ENCODE measurements around the gene NLGN1.
"Not testable (repeated sequence)": the region's sequence is repeated elsewhere in the genome, so short reads cannot be mapped to it uniquely, and the experiment has no call there.

NLGN1 gene

GRCh38 chr3:174168538-174169254 is 771.2 kb downstream of the NLGN1 start:
- no peak for DNase-seq (ENCODE audit: low read depth)

GRCh38 chr3:174169736-174170135 is 772.2 kb downstream of the NLGN1 start:
- no peak for DNase-seq (ENCODE audit: low read depth)

- DNase-seq (ENCODE audit: low read depth) = no peak
Measured at GRCh38 chr3:174170248-174170647, 772.7 kb downstream of the NLGN1 start.

- no peak for DNase-seq (ENCODE audit: low read depth)
Measured at GRCh38 chr3:174186377-174186989, 788.9 kb downstream of the NLGN1 start.

GRCh38 chr3:174191380-174191779 is 793.8 kb downstream of the NLGN1 start:
- DNase-seq (ENCODE audit: low read depth) = no peak

DNA sequence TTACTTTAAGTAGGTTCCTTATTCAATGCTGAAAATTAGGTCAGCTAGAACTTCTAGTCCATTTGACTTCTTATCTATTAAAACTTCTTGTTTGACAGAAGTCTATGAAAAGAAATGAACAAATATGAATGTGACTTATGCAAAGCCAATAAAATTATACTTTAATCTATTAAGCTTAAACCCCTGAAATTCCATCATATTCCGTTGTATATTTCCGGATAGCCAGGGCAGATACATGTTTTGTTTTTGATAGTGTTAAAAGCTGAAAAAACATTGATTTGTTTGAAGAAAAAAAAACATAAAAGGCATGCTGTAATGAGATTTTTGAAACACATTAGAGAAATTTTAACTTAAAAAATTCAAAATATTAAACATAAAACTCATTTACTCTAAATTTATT is 794.4 kb downstream of the NLGN1 start:
- no peak for DNase-seq (ENCODE audit: low read depth)

- no peak for DNase-seq (ENCODE audit: low read depth)
Measured at GRCh38 chr3:174192471-174192870, 794.9 kb downstream of the NLGN1 start.

DNA sequence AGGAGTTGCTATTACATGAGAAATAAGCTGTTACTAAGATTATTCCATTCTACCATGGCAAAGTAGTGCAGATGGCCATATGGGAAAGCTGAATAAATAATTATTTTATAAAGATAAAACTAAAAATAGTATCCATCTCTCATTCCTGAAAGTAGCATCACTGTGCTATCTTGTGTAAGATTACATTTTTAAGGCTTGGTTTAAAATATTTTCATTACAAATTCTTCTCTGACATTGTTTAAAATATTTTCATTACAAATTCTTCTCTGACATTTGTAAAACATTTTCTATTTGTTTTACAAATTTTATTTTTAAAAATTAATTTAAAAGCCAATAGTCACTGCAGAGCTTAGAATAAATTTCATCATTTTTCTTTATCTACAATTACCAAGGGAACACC is 796.1 kb downstream of the NLGN1 start:
- DNase-seq (ENCODE audit: low read depth) = no peak

DNA sequence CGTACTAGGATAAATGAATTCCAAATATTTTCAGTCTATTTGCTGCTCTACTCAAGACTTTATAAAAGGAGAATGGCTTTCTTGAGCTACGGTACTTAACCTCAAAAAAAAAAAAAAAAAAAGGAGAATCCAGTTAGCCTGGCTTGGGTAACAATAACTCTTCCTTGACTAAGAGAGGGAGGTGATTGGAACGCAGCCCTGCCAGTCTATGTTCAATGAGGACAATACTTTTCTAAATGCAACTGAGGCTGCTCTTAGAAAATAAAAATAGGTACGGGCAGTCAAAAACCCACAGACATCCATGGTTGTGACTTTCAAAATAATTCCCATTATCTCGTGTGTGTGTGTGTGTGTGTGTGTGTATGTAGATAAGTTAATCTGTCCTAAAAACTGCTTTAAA is 799.9 kb downstream of the NLGN1 start:
- DNase-seq (ENCODE audit: low read depth) = no peak

DNA sequence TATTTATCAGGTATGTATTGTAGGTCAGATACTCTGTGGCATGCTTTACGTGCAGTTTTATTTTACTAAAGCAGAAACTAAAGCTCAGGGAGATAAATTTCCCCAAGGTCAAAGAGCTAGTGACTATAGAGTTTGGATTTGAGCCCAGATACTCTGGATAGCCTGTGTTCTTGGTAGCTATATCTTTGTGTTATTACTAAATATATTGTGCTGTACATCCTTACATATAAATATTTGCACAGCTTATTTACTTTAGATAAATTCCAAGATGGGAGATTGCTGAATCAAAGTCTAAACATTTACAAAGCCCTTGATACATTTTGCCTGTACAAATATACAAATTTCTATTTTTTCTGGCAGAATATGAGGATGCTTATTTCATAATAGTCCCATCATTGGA is 800.7 kb downstream of the NLGN1 start:
- DNase-seq (ENCODE audit: low read depth) = no peak

DNA sequence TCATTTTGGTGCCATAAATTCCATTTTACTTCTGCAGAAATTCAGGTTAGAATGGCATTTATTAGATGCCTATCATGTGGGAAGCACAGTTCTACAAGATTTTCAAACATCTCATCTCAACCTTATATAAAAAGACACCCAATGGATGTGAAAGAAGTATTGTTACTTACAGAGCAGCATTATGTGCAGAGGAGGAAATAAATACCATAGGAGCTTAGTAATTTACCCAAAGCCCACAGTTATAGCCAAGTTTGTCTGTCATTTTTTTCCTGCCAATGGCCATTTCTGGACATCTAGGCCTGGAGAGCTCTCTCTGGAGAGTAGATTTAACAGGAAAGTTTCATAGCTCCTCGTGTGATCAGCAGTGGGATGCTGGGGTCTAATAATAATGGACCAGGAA is 802.2 kb downstream of the NLGN1 start:
- DNase-seq (ENCODE audit: low read depth) = no peak

- no peak for DNase-seq (ENCODE audit: low read depth)
Measured at GRCh38 chr3:174202116-174202515, 804.6 kb downstream of the NLGN1 start.

DNA sequence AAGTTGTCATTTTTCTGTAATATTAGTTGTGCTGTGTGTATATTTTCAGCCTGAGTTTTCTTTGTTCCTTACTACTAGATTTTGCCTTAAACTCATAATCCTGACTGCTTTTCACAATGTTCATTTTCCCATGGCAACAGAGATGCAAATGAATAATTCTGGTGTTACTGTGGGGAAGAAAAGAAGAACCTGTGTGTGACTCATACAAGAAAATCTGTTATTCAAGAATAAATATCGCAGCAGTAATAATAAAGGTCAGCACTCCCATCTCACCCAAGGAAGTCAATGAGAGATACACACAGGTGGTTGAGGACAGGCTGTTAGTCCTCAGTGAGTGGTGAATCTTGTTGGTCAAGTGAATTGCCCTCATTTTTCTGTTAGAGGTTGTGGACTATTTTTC is 805.0 kb downstream of the NLGN1 start:
- DNase-seq (ENCODE audit: low read depth) = no peak

DNA sequence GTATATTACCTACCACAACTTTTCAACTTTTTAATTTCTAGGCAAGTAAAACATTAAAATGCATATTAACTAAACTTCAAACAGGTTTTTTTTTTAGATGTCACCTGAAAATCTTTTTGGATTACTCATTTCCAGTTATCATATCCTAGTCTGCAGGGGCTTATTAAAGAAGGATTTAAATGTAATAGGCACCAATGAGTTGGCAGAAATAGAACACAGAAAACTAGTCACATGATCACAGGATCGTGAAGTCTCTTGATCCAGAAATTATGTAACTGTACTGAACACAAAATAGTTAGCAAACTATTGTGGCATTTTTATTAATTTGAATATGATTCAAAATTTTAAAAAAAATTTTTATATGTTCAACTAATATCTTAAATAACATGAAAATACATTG is 807.2 kb downstream of the NLGN1 start:
- DNase-seq (ENCODE audit: low read depth) = no peak

DNA sequence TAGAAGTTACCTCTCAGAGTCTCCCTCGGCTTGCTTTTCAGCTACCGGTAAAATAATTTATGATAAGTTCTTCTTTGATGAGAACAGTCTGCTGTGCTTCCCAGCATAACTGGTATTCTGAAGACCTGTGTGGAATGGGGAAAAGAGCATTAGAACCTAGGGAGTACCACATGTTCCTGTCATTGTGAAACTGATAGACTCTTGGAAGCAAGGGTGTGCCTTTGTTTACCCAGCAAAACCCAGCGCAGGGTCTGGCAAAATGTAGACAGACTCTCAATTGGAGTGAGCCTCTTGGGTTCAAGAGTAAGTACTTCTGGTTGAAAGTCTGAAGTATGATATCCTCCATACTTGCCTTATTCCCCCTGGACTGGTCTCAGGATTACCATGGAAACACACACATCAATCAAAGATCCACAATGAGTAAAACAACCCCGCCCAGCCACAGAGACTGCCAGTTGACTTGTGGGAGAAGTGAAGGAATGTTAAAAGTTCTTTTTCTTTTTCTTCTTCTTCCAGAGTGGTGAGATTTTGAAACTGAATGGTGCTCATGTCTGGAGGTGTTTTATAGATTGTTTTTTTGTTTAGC is 809.2 kb downstream of the NLGN1 start:
- no peak for DNase-seq (ENCODE audit: low read depth)

- no peak for DNase-seq (ENCODE audit: low read depth)
Measured at GRCh38 chr3:174208161-174208560, 810.6 kb downstream of the NLGN1 start.

- DNase-seq (ENCODE audit: low read depth) = not testable (repeated sequence)
Measured at GRCh38 chr3:174211896-174212295, 814.4 kb downstream of the NLGN1 start.

GRCh38 chr3:174215456-174215855 is 817.9 kb downstream of the NLGN1 start:
- no peak for DNase-seq (ENCODE audit: low read depth)

GRCh38 chr3:174216019-174216418 is 818.5 kb downstream of the NLGN1 start:
- no peak for DNase-seq (ENCODE audit: low read depth)

DNA sequence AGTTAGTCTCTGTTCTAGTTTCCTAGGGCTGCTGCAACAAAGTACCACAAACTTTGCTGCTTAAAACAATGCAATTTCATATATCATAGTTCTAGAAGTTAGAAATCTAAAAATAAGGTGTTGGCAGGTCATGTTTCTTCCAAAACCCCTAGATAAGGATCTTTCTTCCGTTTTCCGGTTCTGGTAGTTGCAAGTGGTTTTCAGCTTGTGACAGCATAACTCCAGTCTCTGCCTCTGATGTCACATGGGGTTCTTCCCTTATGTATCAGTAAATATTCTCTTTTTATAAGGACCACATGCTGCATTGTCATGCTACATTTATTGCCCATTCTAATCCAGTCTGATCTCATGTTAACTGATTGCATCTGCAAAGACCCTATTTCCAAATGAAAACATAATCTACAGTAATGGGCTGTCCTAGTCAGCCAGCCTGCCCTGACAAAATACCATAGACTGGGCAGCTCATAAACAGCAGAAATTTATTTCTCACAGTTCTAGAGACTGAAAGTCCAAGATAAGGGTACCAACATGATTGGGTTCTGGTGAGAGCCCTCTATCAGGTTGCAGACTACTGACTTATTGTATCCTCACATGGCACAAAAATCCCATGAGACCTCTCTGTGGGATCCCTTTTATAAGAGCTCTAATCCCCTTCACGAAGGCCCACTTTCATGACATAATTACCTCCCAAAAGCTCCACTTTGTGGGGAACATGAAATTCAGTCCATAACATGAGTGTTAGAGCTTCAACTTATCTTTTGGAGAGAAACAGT is 819.6 kb downstream of the NLGN1 start:
- DNase-seq (ENCODE audit: low read depth) = no peak

GRCh38 chr3:174218016-174218415 is 820.5 kb downstream of the NLGN1 start:
- DNase-seq (ENCODE audit: low read depth) = no peak

DNA sequence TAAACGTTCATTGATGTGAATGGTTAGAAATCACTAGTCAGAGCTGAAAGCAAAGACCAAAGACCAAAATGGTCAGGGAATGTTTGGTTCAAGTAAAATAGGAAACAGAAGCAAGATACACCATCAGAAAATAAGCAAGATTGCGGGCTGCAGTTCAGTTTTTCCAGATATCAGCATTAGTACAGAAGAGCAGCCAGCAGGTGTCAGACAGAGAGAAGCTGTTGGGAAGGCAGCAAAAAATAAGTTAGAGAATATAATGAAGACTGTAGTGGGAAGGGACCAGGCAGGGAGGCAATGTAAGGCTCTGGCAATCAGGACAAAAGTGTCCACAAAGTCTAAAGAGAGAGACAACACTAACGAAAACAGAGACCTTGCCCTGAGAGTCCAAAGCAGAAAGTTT is 822.2 kb downstream of the NLGN1 start:
- no peak for DNase-seq (ENCODE audit: low read depth)
